ENCODE data around the gene MOAP1.
"Not testable (repeated sequence)": the region's sequence is repeated elsewhere in the genome, so short reads cannot be mapped to it uniquely, and the experiment has no call there.

The MOAP1 gene

DNA sequence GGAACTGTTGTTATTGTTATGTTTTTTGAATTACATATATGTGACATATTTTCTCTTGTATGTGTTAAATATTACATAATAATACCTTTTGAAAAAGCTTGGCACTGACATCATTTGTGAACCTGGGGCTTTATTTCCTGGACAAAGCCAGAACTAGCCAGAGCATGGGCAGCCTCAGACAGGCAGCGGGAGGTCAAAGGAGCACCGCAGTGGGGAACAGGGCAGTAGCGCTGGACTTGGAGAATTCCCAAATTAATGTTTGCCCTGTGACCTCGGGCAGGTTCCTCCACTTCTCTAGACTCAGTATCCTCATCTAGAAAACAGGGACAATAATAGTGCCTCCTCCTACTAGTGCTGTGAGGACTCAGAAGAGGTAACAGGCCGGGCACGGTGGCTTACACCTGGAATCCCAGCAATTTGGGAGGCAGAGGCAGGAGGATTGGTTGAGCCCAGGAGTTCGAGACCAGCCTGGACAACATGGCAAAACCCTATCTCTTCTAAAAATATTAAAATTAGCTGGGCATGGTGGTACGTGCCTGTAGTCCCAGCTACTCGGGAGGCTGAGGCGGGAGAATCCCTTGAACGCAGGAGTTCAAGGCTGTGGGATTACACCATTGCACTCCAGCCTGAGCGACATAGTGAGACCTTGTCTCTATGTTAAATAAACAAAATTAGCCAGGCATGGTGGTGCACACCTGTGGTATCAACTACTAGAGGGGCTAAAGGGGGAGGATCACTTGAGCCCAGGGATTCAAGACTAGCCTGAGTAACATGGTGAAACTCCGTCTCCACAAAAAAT lies 41.6 kb downstream of the MOAP1 start:
- H3K27ac ChIP-seq (ENCODE audit: low read length), result no peak overlapping the region
- H3K9ac ChIP-seq (ENCODE audit: low read length in 2 of 2), result no peak overlapping the region
- no peaks in the 10 kb centered on the region for H3K9me3 ChIP-seq (ENCODE audit: control insufficient read depth in 2 of 2, low read length in 2 of 2)
- peaks cover 1% of the 10 kb centered on the region for H3K4me1 ChIP-seq (ENCODE audit: control insufficient read depth, insufficient read depth, low read length)
- no peak overlapping the region for H3K4me3 ChIP-seq (ENCODE audit: low read length in 2 of 2)
- no peaks in the 10 kb centered on the region for H3K36me3 ChIP-seq (ENCODE audit: control insufficient read depth in 2 of 2, insufficient read depth in 2 of 2, low read length in 2 of 2)
- no peaks in the 10 kb centered on the region for H3K27me3 ChIP-seq (ENCODE audit: control insufficient read depth in 1 of 2, insufficient read depth in 2 of 2, low read length in 2 of 2)

DNA sequence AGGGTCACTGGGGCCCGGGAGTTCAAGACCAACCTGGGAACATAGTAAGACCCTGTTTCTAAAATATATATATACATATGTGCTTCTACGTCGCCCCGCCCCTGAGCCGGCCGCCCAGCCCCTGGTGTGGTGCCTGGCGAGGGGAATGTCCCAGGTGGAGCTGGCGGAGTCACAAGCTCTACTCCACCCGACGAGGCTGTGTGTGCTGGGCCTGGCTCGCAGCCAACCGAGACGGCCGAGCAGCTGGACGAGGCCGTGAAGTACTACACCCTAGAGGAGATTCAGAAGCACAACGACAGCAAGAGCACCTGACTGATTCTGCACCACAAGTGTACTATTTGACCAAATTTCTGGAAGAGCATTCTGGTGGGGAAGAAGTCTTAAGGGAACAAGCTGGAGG lies 46.8 kb downstream of the MOAP1 start:
- Histone ChIP-seq H3K27ac (ENCODE audit: low read length) (no peak overlapping the region), H3K9me3 (ENCODE audit: control insufficient read depth in 2 of 2, low read length in 2 of 2) (no peaks in the 10 kb centered on the region), H3K9ac (ENCODE audit: low read length in 2 of 2) (no peak overlapping the region), H3K36me3 (ENCODE audit: control insufficient read depth in 2 of 2, insufficient read depth in 2 of 2, low read length in 2 of 2) (no peaks in the 10 kb centered on the region), H3K4me3 (ENCODE audit: low read length in 2 of 2) (no peak overlapping the region), H3K4me1 (ENCODE audit: control insufficient read depth, insufficient read depth, low read length) (peaks cover 4% of the 10 kb centered on the region), H3K27me3 (ENCODE audit: control insufficient read depth in 1 of 2, insufficient read depth in 2 of 2, low read length in 2 of 2) (no peaks in the 10 kb centered on the region)

DNA sequence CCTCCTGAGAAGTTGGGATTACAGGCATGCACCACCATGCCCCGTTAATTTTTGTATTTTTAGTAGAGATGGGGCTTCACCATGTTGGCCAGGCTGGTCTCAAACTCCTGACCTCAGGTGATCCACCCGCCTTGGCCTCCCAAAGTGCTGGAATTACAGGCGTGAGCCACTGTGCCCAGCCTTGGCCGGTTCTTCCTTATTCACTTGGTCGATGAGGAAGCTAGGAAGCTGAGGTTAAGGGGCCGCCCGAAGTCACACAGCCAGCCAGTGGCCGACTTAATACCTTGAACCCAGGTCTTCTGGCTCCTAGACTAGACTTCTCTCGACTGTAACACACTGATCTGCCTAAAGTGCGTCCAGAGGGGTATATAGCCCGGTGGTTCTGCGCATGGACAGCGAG lies 48.2 kb downstream of the MOAP1 start:
- H3K27ac ChIP-seq (ENCODE audit: low read length); H3K4me1 ChIP-seq (ENCODE audit: control insufficient read depth, insufficient read depth, low read length); H3K9ac ChIP-seq (ENCODE audit: low read length in 2 of 2); H3K4me3 ChIP-seq (ENCODE audit: low read length in 2 of 2); H3K9me3 ChIP-seq (ENCODE audit: control insufficient read depth in 2 of 2, low read length in 2 of 2); H3K27me3 ChIP-seq (ENCODE audit: control insufficient read depth in 1 of 2, insufficient read depth in 2 of 2, low read length in 2 of 2); H3K36me3 ChIP-seq (ENCODE audit: control insufficient read depth in 2 of 2, insufficient read depth in 2 of 2, low read length in 2 of 2): not testable (repeated sequence)

DNA sequence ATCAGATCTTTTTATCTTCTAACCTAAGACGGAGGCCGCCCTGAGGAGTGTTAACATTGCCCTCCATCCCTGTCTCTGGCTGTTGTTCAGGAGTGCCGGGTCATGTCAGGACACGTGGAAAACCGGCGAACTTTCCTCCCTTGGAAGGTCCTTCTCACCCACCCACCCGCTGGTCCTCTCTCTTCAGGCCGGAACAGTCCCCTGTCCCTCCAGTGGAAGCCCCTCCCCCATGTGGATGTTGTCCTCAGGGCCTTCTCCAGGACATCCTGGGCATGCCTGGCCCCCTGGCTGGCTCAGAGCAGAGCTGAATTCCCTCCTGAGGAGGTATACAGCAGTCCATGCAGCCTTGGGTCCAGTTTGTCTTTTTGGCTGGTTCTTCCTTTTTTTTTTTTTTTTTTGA lies 48.7 kb downstream of the MOAP1 start:
- no peaks in the 10 kb centered on the region for H3K27me3 ChIP-seq (ENCODE audit: control insufficient read depth in 1 of 2, insufficient read depth in 2 of 2, low read length in 2 of 2)
- no peak overlapping the region for H3K9ac ChIP-seq (ENCODE audit: low read length in 2 of 2)
- no peak overlapping the region for H3K4me3 ChIP-seq (ENCODE audit: low read length in 2 of 2)
- no peak overlapping the region for H3K27ac ChIP-seq (ENCODE audit: low read length)
- H3K36me3 ChIP-seq (ENCODE audit: control insufficient read depth in 2 of 2, insufficient read depth in 2 of 2, low read length in 2 of 2), result no peaks in the 10 kb centered on the region
- H3K9me3 ChIP-seq (ENCODE audit: control insufficient read depth in 2 of 2, low read length in 2 of 2), result no peaks in the 10 kb centered on the region
- peaks cover 4% of the 10 kb centered on the region for H3K4me1 ChIP-seq (ENCODE audit: control insufficient read depth, insufficient read depth, low read length)

DNA sequence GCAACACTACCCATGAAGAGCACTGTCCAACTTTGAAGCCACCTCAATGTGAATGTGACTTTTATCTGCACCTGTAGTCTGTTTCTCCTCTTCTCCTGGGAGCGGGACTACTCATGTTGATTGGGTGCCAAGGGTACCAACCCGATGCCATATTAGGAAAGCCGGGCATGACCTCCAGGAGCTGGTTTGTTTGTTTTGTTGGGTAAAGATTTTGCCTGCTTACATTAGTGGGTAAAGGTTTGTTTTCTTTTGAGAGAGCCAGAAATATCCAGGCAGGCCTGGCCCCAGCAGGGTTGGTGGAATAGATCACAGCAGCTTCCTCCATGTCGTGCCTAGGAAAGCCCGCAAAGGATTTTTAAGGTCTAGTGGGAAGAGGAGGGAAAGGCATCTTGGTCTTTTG lies 49.3 kb downstream of the MOAP1 start:
- Histone ChIP-seq H3K9ac (ENCODE audit: low read length in 2 of 2) (no peak overlapping the region), H3K27me3 (ENCODE audit: control insufficient read depth in 1 of 2, insufficient read depth in 2 of 2, low read length in 2 of 2) (no peaks in the 10 kb centered on the region), H3K36me3 (ENCODE audit: control insufficient read depth in 2 of 2, insufficient read depth in 2 of 2, low read length in 2 of 2) (no peaks in the 10 kb centered on the region), H3K27ac (ENCODE audit: low read length) (no peak overlapping the region), H3K4me1 (ENCODE audit: control insufficient read depth, insufficient read depth, low read length) (peaks cover 4% of the 10 kb centered on the region), H3K4me3 (ENCODE audit: low read length in 2 of 2) (no peak overlapping the region), H3K9me3 (ENCODE audit: control insufficient read depth in 2 of 2, low read length in 2 of 2) (no peaks in the 10 kb centered on the region)

DNA sequence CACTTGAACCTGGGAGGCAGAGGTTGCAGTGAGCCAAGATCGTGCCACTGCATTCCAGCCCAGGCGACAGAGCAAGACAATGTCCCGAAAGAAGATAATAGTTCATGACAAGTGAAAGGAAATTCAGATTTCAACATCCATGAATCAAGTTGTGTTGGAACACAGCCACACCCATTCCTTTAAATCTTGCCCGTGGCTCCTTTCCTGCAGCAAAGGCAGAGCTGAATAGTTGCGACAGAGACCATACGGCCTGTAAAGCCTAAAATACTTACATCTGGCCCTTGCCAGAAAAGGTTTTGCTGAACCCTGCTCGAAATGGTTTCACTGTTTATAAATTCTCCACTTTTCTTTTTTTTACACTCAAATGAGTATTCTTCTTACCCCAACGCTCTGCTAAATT lies 51.2 kb downstream of the MOAP1 start:
- Histone ChIP-seq H3K4me1 (ENCODE audit: control insufficient read depth, insufficient read depth, low read length) (peaks cover 4% of the 10 kb centered on the region), H3K9me3 (ENCODE audit: control insufficient read depth in 2 of 2, low read length in 2 of 2) (no peaks in the 10 kb centered on the region), H3K4me3 (ENCODE audit: low read length in 2 of 2) (no peak overlapping the region), H3K36me3 (ENCODE audit: control insufficient read depth in 2 of 2, insufficient read depth in 2 of 2, low read length in 2 of 2) (no peaks in the 10 kb centered on the region), H3K27me3 (ENCODE audit: control insufficient read depth in 1 of 2, insufficient read depth in 2 of 2, low read length in 2 of 2) (no peaks in the 10 kb centered on the region), H3K27ac (ENCODE audit: low read length) (no peak overlapping the region), H3K9ac (ENCODE audit: low read length in 2 of 2) (no peak overlapping the region)

DNA sequence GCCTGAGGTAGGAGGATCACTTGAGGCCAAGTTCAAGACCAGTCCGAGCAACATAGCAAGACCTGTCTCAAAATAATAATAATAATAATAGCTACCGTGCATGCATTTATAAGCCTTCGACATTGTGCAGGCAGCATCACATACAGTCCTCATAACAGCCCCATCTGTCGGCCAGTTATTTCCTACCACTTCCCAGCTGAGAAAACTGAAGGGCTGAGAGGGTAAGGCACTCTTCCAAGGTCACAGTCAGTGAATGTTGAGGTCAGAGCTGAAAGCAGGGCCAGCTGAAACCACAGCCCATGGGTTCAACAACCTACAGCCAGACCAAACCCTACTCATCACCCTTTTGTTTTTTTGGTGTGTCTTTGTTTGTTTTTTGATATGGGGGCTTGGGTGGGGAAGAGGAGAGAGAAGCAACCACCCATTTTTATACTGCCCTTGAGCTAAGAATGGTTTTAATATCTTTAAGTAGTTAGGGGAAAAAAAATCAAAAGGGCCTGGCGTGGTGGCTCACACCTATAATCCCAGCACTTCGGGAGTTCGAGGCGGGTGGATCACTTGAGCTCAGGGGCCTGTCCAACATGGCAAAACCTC lies 52.1 kb downstream of the MOAP1 start:
- H3K36me3 ChIP-seq (ENCODE audit: control insufficient read depth in 2 of 2, insufficient read depth in 2 of 2, low read length in 2 of 2), result no peaks in the 10 kb centered on the region
- H3K4me1 ChIP-seq (ENCODE audit: control insufficient read depth, insufficient read depth, low read length), result no peaks in the 10 kb centered on the region
- H3K27ac ChIP-seq (ENCODE audit: low read length), result no peak overlapping the region
- H3K4me3 ChIP-seq (ENCODE audit: low read length in 2 of 2), result no peak overlapping the region
- no peak overlapping the region for H3K9ac ChIP-seq (ENCODE audit: low read length in 2 of 2)
- no peaks in the 10 kb centered on the region for H3K27me3 ChIP-seq (ENCODE audit: control insufficient read depth in 1 of 2, insufficient read depth in 2 of 2, low read length in 2 of 2)
- H3K9me3 ChIP-seq (ENCODE audit: control insufficient read depth in 2 of 2, low read length in 2 of 2), result no peaks in the 10 kb centered on the region
